NCI-H187 (cell line): ENCODE data around the gene GRIP2.

Experiments used
- DNase-seq, 2 experiments: peaks; one replicate each; lab custom pipeline; 2025; lab: John Stamatoyannopoulos, UW

The GRIP2 gene

GRCh38 chr3:14539742-14540491 is at the start of gene GRIP2:
GRIP2 (minus strand) TSS chr3:14540342; CDS start chr3:14540308, 34 bp downstream.
- DNase-seq, result no peak

- DNase-seq, result no peak
Measured at GRCh38 chr3:14588425-14589112, 48.4 kb upstream of the GRIP2 start.

- no peak for DNase-seq
Measured at GRCh38 chr3:14587740-14588360, 47.7 kb upstream of the GRIP2 start.

DNA sequence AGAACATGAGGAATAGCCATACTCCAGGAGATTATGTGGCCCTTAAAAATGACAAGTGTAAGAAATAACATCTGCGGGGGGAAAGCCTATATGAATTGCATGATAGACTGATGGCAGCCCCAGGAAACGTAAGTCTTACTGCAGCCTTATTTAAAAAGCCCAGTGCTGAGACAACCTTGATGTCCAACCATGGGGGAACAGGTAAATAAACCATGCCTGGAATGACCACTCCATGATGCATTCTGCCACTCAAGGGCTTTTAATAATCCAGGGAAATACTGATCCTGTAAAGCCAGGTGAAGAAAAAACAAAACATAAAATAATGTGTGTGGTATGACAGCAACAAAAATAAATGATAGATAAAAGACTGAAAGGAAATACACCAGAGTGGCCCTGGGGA is 46.5 kb upstream of the GRIP2 start:
- no peak for DNase-seq

DNA sequence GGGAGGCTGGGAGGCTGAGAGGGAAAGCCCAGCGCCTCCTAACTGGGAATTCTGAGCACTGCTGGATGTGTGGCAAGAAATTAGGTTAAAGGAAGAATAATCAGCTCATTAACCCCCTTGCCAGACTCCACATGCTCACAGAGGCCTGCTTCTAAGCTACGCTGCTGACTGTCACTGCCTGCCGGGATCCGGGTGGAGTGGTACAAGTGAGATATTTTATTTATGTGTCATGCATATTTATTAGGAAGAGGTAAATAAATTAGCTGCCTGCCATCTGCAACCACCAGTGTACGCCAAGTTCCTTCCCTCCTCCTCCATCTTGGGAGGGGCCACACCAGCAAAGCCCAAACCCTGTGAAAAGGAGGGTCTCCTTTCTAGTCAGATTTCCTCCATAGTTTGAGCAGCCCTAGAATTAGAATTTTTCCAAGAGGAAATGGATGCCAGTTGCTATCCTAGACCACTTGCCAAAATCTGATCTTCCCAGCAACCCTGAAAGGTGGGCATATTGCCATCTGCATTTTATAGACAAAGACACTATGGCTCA is 43.5 kb upstream of the GRIP2 start:
- no peak for DNase-seq

GRCh38 chr3:14582045-14582410 is 41.9 kb upstream of the GRIP2 start:
- no peak for DNase-seq

GRCh38 chr3:14581334-14582044 is 41.3 kb upstream of the GRIP2 start:
- DNase-seq, result no peak

- no peak for DNase-seq
Measured at GRCh38 chr3:14577897-14578296, 37.8 kb upstream of the GRIP2 start.

GRCh38 chr3:14576163-14576562 is 36.0 kb upstream of the GRIP2 start:
- DNase-seq, result no peak

DNA sequence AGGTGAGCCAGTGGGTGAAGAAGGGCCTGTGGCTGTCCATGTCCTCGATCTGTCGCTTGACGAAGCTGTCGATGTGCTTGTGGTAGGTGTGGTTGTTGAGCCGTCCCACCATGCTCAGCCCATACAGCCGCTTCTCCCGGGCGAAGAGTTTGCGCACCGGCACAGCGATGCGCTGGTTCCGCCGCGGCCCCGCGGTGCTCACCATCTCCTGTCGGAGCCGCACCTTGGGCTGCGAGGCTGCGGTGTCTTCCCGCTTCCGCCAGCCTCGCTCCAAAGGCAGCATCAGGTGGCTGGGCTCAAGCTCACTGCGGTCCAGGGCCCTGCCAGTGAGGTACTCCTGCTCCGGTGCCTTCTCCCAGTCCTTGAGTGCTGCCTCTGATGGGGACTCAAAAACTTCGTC is 34.0 kb upstream of the GRIP2 start:
- no peak for DNase-seq

GRCh38 chr3:14573706-14574105 is 33.6 kb upstream of the GRIP2 start:
- no peak for DNase-seq

DNA sequence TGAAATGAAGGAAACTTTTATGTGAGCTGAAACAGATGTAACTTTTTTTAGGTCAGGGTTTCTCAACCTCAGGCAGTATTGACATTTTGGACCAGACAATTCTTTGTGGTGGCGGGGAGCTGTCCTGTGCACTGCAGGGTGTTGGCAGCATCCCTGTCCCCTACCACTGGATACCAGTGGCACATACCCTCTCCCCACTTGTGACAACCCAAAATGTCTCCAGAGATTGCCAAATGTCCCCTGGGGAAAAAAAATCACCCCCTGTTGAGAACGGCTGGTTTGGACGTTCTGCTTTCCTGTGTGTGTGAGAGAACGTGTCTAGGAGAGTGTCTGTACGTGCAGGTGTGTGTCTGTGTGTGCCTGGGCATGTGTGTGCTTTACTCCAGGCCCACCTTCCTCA is 30.7 kb upstream of the GRIP2 start:
- no peak for DNase-seq

GRCh38 chr3:14570089-14570488 is 29.9 kb upstream of the GRIP2 start:
- DNase-seq, result no peak

GRCh38 chr3:14569474-14570000 is 29.4 kb upstream of the GRIP2 start:
- DNase-seq, result no peak

DNA sequence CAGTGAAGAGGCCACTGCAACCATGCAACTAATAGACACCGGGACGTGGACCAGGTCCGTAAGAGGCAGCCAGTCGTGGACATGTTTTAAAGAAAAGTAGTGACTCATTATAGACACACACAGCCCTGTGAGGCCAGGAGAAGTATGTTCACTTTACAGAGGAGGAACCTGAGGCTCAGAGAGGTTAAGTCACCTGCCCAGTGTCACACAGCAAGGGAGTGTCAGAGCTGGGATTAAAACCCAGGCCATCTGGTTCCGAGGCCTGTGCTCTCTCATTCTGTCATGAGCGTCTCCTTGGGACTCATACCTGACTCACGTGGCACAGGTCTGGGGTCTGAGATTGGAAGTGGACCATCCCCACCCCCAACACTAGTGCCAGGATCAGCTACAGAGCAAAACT is 28.1 kb upstream of the GRIP2 start:
- no peak for DNase-seq

- no peak for DNase-seq
Measured at GRCh38 chr3:14566812-14567211, 26.7 kb upstream of the GRIP2 start.

DNA sequence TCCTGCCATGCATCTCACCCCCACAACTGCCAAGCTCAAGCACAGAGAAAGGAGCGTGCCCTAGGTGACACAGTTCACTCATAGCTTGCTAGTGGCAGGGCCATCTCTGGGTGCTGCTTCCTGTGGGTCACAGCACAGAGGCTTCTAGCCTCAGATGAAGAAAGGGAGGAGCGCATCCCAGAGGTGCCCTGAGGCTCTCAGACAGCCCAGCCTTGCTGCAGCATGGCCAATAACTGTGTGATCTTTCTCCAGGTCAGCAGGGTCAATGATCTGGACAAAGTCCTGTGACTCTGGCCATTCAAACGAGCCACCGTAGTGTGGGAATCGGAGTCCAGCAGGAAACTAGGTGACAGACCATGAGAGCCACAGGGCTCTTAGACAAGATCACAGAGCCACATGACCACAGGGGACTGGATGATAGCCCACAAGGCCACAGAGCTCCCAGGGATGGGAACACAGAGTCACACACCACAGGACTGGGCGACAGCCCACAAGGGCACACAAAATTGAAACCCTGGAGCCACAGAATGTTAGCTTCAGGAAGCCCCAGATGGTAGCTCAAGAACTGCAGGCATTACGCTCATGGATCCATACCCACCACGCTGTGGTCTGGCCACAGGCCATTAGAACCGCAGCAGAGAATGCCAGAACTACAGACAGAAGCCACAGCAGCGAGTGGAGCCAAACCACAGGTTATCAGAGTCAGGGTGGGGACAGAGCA is 25.9 kb upstream of the GRIP2 start:
- no peak for DNase-seq

- DNase-seq, result no peak
Measured at GRCh38 chr3:14564741-14565140, 24.6 kb upstream of the GRIP2 start.

- no peak for DNase-seq
Measured at GRCh38 chr3:14563946-14564539, 23.9 kb upstream of the GRIP2 start.

- no peak for DNase-seq
Measured at GRCh38 chr3:14562121-14562890, 22.2 kb upstream of the GRIP2 start.
